GM19099 (cell line): ENCODE data around the gene KRTAP4-11.
"Not testable (repeated sequence)": the region's sequence is repeated elsewhere in the genome, so short reads cannot be mapped to it uniquely, and the experiment has no call there.

Experiments
- POLR2A ChIP-seq: IDR thresholded peaks from 3 replicates; pipeline ENCODE4 v1.6.1; 2011; ENCODE audit warnings: low read depth; ENCODE audit not compliant: insufficient read length; ENCODE audit errors: extremely low read depth

Gene KRTAP4-11

GRCh38 chr17:41117846-41118386, at the start of gene KRTAP4-11:
KRTAP4-11 (minus strand) TSS chr17:41118373; CDS start chr17:41118315, 58 bp downstream.
- not testable (repeated sequence) for TF ChIP-seq POLR2A

DNA sequence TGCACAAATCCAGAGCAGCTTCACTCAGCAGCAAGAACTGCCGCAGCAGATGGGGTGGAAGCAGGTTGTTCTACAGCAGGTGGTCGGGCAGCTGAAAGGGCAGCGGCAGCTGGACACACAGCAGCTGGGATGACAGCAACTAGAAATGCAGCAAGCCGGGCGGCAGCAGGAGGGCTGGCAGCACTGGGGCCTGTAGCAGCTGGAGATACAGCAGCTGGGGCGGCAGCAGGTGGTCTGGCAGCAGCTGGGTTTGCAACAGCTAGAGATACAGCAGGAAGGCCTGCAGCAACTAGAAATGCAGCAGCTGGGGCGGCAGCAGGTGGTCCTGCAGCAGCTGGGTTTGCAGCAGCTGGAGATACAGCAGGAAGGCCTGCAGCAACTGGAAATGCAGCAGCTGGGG, 49.4 kb upstream of the KRTAP4-11 start:
- no peak for TF ChIP-seq POLR2A

- no peak for TF ChIP-seq POLR2A
Observed at GRCh38 chr17:41163828-41164227, 45.7 kb upstream of the KRTAP4-11 start.

- TF ChIP-seq POLR2A: no peak
Observed at GRCh38 chr17:41160648-41161047, 42.5 kb upstream of the KRTAP4-11 start, which contains the start of gene KRTAP4-4. KRTAP4-4 (minus strand) TSS chr17:41160748; CDS start chr17:41160691, 57 bp downstream.

DNA sequence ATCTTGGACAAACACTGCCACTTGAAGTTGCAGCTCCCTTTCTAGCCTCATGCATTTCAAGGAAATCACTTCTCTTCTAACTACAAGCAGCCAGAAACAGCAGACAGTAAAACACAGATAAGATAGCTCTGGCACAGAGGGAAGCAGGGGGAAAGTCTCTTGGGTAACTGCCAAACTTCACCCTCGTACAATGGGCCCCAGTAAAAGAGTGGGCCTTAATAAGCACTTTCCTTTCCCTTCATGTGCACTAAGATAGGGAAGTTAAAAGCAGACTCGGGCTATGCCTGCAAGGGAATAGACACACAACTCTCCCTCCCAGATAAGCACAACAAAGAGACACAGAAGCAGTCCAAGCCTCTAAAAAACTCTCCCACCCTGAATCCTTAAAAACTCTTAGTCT, 35.7 kb upstream of the KRTAP4-11 start:
- TF ChIP-seq POLR2A: no peak

- TF ChIP-seq POLR2A: no peak
Observed at GRCh38 chr17:41151525-41151924, 33.4 kb upstream of the KRTAP4-11 start.

GRCh38 chr17:41150026-41150425, 31.9 kb upstream of the KRTAP4-11 start:
- TF ChIP-seq POLR2A: no peak

- TF ChIP-seq POLR2A: no peak
Observed at GRCh38 chr17:41149652-41149985, 31.4 kb upstream of the KRTAP4-11 start, which contains the start of gene KRTAP4-5. KRTAP4-5 (minus strand) TSS chr17:41149825; CDS start chr17:41149767, 58 bp downstream.

DNA sequence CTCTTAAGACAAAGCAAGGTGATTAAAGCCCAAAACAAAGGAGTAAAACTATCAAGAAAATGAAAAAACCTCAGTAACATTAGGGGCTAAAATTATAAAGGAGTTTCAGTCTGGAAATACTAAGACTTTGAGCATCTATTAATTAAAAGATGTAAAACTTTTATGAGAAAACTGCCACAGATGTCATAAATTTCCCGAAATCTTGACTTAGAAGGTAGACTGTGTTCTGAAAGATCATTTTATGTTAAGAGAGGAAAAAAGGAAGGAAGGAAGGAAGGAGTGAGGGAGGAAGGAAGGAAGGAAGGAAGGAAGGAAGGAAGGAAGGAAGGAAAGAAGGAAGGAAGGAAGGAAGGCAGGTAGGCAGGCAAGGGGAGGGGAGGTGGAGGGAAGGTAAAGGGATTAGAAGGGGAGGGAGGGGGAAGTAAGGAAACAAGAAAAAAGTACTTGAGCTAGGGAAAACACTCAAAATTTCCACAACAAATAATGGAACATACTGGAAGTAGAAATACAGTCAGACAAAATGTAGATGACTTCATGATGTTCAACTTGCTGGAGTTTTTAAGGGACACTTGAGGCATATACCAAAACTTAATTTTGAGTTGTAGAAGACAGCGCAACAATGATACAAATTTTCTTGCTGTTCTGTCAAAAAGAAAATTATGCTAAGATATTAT, 29.5 kb upstream of the KRTAP4-11 start:
- no peak for TF ChIP-seq POLR2A

- TF ChIP-seq POLR2A: no peak
Observed at GRCh38 chr17:41145261-41145660, 27.1 kb upstream of the KRTAP4-11 start.

- TF ChIP-seq POLR2A: no peak
Observed at GRCh38 chr17:41144846-41145245, 26.7 kb upstream of the KRTAP4-11 start.

- TF ChIP-seq POLR2A: no peak
Observed at GRCh38 chr17:41141361-41141760, 23.2 kb upstream of the KRTAP4-11 start.

DNA sequence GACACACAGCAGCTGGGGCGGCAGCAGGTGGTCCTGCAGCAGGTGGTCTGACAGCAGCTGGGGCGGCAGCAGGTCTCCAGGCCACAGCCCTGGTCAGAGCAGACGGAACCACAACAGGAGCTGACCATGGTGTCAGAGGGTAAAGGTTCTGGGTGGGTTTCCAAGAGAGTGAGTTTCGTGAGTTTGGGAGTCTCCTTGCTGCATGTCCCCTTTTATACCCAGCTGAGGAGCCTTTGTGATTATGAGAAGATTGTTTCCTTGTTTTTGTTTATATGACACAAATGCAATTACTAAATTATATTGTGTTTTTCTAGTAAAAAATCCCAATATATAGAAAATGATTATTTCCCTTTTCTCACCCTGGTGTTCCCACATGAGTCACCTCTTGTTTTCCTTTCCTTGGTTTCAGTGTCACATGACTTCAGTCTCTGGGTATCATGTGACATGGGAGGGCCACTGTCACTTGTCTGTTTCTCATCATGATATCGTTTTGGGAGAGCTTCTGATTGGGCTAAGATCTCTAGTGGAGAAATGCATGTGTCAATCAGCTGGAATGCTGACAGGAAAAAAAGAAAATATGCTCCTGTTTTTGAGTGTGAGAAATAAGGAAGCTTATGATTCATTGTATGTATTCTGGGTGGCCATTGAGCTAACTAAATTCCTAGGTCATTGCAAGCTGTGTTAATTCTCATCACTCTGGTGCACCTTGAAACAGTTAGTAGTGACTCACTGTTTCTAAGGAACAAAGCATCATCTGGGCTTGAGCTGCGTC, 22.4 kb upstream of the KRTAP4-11 start, which contains the start of gene KRTAP4-6:
Gene KRTAP4-6 (minus strand): TSS at position 185 of the 772 bp plus-strand sequence. CDS start 57 bp downstream, at position 128.
- TF ChIP-seq POLR2A: no peak

DNA sequence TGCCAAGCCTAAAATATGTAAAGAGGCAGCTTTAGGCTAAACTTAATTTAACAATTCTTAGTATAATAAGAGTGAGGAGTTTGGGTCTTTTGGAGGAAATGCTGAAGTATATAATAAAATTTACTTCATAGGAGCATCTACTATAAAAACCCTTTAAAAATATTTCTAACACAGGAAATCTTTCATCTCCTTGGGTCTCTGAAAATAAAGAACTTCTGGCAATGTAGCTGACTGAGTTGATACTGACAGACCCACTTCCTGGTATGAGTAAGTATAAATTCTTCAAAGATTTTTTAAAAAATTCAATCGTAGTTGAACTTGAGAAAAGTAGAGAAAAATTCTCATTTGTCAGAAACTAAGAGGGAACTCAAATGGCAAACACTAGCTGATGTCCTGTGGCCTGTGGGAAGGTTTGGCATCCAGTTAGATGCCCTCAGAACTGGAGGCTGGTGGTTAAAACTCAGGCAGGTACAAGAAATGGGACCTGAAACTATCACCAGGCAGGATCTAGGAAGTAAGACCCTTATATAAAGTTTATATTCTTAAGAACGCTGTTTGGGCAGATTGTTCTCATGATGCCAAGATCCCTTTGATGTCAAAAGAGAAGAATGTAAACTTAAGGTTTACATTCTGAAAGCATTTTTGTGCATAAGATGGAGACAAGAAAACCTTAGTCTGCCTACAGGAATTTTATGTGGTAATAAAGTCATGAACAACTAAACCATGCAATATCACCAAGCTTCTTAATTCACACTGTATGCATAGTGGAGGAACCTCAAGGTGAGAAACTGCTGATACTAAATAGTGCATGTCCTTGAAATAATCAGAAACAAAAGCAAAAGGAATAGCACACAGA, 15.9 kb upstream of the KRTAP4-11 start:
- TF ChIP-seq POLR2A: no peak

DNA sequence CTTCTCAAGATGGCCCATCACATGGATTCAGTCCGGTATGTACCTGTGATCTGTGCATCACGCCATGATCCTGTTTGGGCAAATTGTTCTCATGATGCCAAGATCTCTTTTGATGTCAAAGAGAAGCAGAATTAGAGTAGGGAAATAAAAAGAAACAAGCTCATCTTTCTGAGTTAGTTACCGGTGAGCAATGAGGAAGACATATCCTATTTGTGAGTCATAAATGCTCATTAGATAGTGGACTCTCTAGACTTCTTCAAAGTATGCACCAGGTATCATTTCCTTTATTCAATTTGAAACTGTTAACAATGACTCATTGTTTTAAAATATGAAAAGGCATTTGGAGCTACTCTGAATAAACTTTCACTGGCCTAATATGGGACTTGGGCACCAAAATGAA, 13.8 kb upstream of the KRTAP4-11 start:
- TF ChIP-seq POLR2A: no peak
